ENCODE measurements around the gene FBLN7.

Gene FBLN7

DNA sequence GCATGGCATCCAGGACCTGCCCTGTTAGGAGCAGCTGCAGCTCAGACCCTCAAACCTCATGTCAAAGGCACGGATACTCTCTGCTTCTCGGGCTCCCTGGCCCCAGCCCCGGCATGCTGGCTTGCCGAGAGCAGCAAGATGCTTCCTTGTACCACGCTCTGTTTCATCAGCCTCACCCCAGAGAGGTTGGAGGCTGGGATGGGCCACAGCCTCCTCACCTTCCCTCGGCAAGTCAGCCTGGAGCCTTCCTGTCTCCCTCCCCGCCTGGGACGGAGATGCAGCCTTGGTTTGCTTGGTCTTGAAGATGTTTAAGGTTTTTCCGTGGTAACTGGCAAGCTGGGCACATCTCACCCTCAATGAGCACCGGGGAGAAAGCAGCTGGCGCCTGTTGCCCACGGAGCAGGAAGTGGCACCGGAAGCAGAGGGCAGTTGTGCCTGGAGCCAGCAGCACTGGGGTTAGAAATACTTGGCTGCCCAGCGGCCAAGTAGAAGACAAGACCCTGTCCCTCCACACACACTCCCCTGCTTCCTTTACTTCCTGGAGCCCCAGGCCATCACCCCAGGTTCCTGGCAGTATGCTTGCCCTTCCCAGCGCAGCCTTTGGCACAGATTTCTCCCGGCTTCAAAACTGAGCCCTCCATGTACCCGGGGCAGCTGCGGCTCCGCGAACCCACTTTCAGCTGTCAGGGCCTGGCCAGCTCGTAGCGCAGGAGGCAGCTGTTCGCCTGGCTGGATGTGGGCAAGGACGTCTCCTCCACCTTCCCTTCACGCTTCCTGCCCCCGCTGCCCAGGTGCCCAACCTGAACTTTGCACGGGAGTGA is 17.4 kb downstream of the FBLN7 start:
- DNase-seq (ENCODE audit: extremely low read depth in 1 of 2, low read depth in 1 of 2): peak in 1 of 2 donors; percentile 19

GRCh38 chr2:112156152-112156986 is 18.2 kb downstream of the FBLN7 start:
- no peak for DNase-seq (ENCODE audit: extremely low read depth in 1 of 2, low read depth in 1 of 2)

GRCh38 chr2:112157472-112157871 is 19.3 kb downstream of the FBLN7 start:
- DNase-seq (ENCODE audit: extremely low read depth in 1 of 2, low read depth in 1 of 2): no peak

GRCh38 chr2:112159454-112159921 is 21.3 kb downstream of the FBLN7 start:
- no peak for DNase-seq (ENCODE audit: extremely low read depth in 1 of 2, low read depth in 1 of 2)

GRCh38 chr2:112160283-112161250 is 22.4 kb downstream of the FBLN7 start:
- DNase-seq (ENCODE audit: extremely low read depth in 1 of 2, low read depth in 1 of 2): no peak

DNA sequence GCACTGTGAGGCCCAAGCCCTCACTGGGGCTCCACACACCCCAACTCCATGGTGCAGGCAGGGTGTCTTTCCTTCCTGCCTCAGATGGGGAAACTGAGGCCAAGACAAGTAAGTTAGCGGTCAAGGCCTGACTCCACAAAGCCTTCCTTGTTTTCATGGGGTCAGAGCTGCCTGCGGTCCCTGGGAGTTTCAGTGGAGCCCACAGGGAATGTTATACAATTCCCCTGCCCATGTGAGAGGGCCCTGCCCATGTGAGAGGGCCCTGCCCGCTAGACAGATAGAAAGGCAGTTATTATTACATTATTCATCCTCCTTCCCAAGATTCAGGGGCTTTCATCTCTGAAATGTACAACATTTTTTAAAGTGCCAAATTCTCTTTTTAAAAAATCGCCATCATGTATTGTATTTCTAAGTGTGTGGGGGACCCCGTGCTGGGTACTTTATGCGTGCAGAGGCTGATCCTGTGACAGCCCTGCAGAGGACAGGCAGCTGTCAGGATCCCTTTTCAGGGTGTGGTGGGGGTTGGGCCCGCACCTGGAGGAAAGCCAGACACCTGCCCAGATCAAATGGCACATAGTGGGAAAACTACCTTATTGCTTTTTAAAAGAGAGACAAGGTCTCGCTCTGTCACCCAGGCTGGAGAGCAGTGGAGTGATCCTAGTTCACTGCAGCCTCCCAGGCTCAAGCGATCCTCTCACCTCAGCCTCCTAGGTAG is 23.4 kb downstream of the FBLN7 start:
- DNase-seq (ENCODE audit: extremely low read depth in 1 of 2, low read depth in 1 of 2): no peak

GRCh38 chr2:112162341-112162740 is 24.2 kb downstream of the FBLN7 start:
- DNase-seq (ENCODE audit: extremely low read depth in 1 of 2, low read depth in 1 of 2): no peak

DNA sequence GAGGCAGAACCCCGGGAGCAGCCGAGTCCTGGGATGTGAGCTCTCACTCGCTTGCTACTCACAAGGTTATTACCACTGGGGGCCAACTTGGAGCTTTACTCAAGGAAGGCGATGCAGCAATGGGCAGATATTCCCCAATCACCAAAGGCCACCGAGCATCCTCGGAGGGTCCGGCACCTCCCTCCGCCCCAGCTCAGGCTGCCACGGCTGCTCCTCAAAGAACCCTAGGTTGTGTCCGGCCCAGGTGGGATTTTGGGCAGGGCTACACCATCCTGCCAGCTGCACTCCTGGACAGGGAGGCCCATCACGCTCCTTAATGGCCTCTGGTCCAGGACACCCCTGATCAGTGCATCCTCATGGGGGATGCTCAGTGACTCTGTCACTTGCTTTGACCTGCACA is 24.8 kb downstream of the FBLN7 start:
- DNase-seq (ENCODE audit: extremely low read depth in 1 of 2, low read depth in 1 of 2): no peak

- no peak for DNase-seq (ENCODE audit: extremely low read depth in 1 of 2, low read depth in 1 of 2)
Observed at GRCh38 chr2:112163541-112163981, 25.4 kb downstream of the FBLN7 start.

- DNase-seq (ENCODE audit: extremely low read depth in 1 of 2, low read depth in 1 of 2): no peak
Observed at GRCh38 chr2:112164876-112165275, 26.7 kb downstream of the FBLN7 start.

DNA sequence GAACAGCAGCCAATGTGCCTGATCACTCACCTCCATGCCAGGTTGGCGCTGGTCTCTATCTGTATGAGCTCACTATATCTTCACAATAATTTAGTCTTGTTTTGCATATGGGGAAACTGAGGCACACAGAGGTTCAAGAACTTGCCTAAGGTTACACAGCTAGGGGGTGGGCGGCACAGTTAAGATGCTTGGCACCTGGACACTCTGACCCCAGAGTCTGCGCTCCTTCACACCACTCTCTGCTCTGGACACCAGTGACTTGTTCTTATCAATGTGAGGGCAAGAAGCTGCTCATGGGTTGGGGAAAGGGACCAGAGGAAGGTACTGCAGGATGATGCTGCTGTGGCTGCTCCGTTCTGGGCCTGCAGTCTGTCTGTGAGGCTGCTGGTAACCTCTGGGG is 27.1 kb downstream of the FBLN7 start:
- DNase-seq (ENCODE audit: extremely low read depth in 1 of 2, low read depth in 1 of 2): no peak

DNA sequence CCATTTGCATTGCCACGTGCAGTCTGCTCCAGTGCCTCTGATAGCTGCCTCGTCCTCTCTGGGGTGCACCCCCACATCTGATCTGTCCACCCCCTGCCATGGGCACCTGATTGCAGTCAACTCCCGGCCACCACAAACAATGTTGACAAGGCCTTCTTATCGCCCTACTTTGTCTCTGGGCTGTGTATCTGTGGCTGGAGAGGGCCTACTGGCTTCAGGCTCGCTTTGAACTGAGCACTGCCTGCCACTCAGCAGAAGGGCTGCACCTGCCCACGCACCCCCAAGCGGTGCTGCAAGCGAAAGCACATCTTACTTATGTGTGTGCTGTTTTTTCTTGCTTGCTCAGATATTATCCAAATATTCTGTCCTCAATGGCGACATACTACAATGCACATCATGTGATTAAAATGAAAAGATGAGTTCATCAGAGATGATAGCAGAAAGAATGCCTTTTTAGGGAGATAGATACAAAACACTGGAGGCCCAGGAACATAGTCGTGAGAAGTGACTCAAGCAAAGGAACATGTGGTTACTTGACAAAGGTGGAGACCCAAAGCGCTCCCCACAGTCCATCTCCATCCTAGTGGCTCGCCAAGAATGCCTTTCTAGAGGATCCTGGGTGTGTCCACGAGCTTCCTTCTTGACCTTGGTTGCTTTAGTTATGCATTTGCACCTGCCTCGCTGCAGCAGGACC is 28.8 kb downstream of the FBLN7 start:
- no peak for DNase-seq (ENCODE audit: extremely low read depth in 1 of 2, low read depth in 1 of 2)

GRCh38 chr2:112168422-112169124 is 30.4 kb downstream of the FBLN7 start:
- DNase-seq (ENCODE audit: extremely low read depth in 1 of 2, low read depth in 1 of 2): no peak

GRCh38 chr2:112170495-112170894 is 32.3 kb downstream of the FBLN7 start:
- DNase-seq (ENCODE audit: extremely low read depth in 1 of 2, low read depth in 1 of 2): no peak

GRCh38 chr2:112173646-112174319 is 35.6 kb downstream of the FBLN7 start:
- DNase-seq (ENCODE audit: extremely low read depth in 1 of 2, low read depth in 1 of 2): no peak

DNA sequence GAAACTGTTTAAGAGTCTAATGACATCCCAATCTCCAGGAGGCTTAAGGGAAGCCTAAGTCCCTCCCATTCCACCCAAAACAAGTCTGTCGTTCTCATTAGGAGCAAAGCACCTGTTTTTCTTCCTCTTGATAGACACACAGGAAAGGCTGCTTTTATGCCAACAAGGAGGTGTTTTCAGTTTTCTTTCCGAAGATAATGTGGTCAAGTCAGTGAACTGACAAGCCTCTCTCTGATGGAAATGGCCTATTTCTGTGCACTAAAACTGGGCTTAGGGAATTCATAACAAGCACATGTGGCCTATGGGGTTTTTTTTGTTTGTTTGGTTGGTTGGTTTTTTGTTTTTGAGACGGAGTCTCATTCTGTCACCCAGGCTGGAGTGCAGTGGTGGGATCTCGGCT is 36.2 kb downstream of the FBLN7 start:
- DNase-seq (ENCODE audit: extremely low read depth in 1 of 2, low read depth in 1 of 2): no peak

DNA sequence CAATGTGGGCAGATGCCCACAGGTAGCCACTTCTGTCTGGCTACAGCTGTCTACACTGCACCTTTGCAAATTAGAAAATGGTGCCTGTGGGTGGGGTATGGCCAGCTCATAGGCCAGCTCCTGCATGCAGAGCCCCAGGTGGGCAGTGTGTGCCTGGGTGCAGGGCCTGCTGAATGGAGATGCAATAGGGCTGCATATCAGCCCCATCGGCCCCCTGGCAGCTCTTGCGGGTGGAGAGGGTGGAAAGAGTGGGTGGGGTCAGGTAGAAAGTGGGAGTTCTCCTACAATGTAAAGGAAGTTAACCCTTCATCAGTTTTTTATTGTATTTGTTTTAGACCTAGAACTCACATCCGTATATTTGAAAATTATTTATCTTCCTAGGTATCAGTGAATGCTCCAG is 37.1 kb downstream of the FBLN7 start:
- no peak for DNase-seq (ENCODE audit: extremely low read depth in 1 of 2, low read depth in 1 of 2)

- DNase-seq (ENCODE audit: extremely low read depth in 1 of 2, low read depth in 1 of 2): no peak
Observed at GRCh38 chr2:112175958-112176573, 37.9 kb downstream of the FBLN7 start.
